ENCODE data around the gene GON4L.
A peak's percentile ranks its signal among the peaks of the same experiment; 100 is the strongest.
"Not testable (repeated sequence)": the region's sequence is repeated elsewhere in the genome, so short reads cannot be mapped to it uniquely, and the experiment has no call there.

Gene GON4L, protein sequence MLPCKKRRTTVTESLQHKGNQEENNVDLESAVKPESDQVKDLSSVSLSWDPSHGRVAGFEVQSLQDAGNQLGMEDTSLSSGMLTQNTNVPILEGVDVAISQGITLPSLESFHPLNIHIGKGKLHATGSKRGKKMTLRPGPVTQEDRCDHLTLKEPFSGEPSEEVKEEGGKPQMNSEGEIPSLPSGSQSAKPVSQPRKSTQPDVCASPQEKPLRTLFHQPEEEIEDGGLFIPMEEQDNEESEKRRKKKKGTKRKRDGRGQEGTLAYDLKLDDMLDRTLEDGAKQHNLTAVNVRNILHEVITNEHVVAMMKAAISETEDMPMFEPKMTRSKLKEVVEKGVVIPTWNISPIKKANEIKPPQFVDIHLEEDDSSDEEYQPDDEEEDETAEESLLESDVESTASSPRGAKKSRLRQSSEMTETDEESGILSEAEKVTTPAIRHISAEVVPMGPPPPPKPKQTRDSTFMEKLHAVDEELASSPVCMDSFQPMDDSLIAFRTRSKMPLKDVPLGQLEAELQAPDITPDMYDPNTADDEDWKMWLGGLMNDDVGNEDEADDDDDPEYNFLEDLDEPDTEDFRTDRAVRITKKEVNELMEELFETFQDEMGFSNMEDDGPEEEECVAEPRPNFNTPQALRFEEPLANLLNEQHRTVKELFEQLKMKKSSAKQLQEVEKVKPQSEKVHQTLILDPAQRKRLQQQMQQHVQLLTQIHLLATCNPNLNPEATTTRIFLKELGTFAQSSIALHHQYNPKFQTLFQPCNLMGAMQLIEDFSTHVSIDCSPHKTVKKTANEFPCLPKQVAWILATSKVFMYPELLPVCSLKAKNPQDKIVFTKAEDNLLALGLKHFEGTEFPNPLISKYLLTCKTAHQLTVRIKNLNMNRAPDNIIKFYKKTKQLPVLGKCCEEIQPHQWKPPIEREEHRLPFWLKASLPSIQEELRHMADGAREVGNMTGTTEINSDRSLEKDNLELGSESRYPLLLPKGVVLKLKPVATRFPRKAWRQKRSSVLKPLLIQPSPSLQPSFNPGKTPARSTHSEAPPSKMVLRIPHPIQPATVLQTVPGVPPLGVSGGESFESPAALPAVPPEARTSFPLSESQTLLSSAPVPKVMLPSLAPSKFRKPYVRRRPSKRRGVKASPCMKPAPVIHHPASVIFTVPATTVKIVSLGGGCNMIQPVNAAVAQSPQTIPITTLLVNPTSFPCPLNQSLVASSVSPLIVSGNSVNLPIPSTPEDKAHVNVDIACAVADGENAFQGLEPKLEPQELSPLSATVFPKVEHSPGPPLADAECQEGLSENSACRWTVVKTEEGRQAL (N-terminal part only)

DNA sequence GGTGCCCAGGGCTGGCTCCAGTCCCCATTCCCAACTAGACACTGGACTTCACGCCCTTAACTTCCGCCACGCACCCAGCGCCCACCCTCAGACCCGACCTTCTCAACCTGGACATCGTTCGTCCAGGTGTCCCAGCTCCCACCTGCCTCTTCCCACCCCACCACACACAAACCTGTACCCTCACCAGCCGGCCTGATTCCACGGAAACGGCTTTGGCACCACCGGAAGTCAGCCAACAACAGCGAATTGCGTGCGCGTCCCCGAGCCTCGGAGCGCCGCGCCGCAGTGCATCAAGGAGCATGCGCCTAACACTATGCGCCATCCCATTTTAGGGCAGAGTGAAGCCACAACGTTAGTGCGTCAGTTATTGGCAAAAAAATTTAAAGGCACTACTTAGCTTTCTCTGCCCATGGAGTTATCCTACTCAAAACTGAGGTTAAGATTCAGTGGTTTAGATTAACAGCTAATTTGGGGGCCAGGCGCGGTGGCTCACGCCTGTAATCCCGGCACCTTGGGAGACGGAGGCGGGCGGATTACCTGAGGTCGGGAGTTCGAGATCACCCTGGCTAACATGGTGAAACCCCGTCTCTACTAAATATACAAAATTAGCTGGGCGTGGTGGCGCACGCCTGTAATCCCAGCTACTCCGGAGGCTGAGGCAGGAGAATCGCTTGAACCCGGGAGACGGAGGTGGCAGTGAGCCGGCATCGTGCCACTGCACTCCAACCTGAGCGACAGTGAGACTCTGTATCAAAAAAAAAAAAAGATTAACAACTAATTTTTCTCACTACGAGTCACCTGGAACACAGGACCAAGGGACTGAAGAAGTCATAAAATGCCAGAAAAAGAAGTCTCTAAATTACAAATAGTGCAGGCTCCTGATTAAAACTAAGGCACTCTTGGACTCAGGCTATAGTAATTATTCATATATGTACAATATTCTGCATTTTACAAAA, at the start of gene GON4L:
Gene GON4L (minus strand): TSS at position 240 of the 956 bp plus-strand sequence. CDS start 3,434 bp downstream, outside the sequence.
- DNase-seq = peak; percentile 63 to 78 (median 75)

- no peak for DNase-seq
Measured at GRCh38 chr1:155904261-155904660, 47.2 kb upstream of the GON4L start.

GRCh38 chr1:155900161-155900560, 43.1 kb upstream of the GON4L start:
- DNase-seq = no peak

GRCh38 chr1:155899683-155900082, 42.7 kb upstream of the GON4L start:
- DNase-seq = no peak

GRCh38 chr1:155898888-155899287, 41.9 kb upstream of the GON4L start:
- DNase-seq = no peak

GRCh38 chr1:155897746-155898145, 40.7 kb upstream of the GON4L start:
- DNase-seq = no peak

DNA sequence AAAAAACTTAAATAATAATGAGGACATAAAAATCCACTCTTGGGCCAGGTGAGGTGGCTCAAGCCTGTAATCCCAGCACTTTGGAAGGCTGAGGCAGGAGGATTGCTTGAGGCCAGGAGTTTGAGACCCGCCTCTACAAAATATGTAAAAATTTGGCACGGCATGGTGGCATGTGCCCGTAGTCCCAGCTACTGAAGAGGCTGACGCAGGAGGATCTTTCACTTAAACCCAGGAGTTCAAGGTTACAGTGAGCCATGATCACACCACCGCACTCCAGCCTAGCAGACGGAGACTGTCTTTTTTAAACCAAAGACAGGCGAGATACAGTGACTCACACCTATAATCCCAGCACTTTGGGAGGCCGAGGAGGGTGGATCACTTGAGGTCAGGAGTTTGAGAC, 39.5 kb upstream of the GON4L start:
- not testable (repeated sequence) for DNase-seq

- not testable (repeated sequence) for DNase-seq
Measured at GRCh38 chr1:155895617-155896016, 38.6 kb upstream of the GON4L start.

DNA sequence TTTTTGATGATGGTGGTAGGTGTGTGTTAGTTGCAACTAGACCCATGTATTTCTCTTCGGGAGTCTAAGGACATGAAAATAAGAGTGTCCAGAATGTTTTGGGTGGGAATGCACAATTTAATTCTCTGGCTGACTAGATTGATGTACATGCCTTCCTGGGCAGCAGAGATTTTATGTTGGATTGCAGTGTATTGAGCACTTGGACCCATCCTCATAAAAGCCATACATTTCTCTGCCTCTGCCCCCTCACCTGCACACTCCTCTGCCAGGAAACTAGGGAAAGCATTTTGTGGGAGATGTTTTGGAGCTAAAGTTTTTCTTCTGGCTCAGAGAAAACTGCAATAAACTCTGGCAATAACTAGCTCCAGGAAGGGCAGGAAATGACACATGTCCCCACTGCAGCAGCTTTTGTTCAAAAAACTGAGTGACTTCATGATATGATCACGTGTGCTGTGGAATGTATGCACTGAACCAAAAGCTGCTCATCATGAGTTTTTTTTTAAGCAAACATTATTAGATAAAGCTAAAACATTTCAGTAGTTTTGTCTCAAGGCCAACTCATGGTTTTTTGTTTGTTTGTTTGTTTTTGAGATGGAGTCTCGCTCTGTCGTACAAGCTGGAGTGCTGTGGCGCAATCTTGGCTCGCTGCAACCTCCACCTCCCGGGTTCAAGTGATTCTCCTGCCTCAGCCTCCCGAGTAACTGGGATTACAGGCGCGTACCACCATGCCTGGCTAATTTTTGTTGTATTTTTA, 36.6 kb upstream of the GON4L start:
- no peak for DNase-seq

DNA sequence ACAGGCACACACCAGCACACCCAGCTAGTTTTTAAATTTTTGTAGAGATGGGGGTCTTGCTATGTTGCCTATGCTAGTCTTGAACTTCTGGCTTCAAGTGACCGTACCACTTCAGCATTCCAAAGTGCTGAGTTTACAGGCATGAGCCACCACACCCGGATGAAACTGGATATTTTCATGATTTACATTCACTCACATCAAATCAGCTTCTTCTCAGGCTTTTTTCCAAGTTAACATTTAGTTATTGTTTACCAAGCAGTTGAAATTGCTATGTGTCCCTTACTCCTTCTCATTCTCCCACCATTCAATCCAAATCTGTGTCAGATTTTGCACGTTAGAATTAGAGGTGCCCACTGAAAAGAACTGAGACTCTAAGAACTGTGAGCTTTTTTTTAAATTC, 35.8 kb upstream of the GON4L start:
- no peak for DNase-seq

- no peak for DNase-seq
Measured at GRCh38 chr1:155890251-155890650, 33.2 kb upstream of the GON4L start.

- DNase-seq = no peak
Measured at GRCh38 chr1:155889566-155889965, 32.6 kb upstream of the GON4L start.

GRCh38 chr1:155888481-155888880, 31.5 kb upstream of the GON4L start:
- no peak for DNase-seq

- DNase-seq = no peak
Measured at GRCh38 chr1:155884982-155885381, 28.0 kb upstream of the GON4L start.

GRCh38 chr1:155884031-155884960, 27.3 kb upstream of the GON4L start:
- DNase-seq = no peak

- no peak for DNase-seq
Measured at GRCh38 chr1:155882766-155883165, 25.8 kb upstream of the GON4L start.

GRCh38 chr1:155882235-155882634, 25.2 kb upstream of the GON4L start:
- DNase-seq = no peak

GRCh38 chr1:155880950-155881349, 23.9 kb upstream of the GON4L start:
- no peak for DNase-seq

- DNase-seq = no peak
Measured at GRCh38 chr1:155880251-155880650, 23.2 kb upstream of the GON4L start.

- DNase-seq = no peak
Measured at GRCh38 chr1:155877945-155878344, 20.9 kb upstream of the GON4L start.
